ENCODE measurements around the gene PTER.

PTER gene

DNA sequence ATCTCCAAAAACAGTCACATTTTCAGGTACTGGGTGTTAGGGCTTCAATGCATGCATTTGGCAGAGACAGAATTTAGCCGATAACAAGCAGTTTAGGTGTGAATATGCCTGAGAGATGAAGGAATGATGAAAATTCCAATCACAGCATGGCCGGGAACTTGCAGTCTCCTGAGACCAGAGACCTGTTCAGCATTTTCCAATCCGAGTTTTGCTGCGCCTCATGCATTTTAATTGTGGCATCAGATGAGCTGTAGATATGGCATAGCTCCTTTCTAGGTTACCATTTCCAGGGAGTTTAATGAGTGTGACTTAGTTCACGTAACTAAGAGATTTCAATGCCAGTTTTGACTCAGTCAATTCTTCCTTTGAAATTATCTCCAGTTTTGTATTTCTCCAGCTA is 99.3 kb downstream of the PTER start:
- no peak for DNase-seq (ENCODE audit: low read depth in 1 of 2, low spot score in 1 of 2)

DNA sequence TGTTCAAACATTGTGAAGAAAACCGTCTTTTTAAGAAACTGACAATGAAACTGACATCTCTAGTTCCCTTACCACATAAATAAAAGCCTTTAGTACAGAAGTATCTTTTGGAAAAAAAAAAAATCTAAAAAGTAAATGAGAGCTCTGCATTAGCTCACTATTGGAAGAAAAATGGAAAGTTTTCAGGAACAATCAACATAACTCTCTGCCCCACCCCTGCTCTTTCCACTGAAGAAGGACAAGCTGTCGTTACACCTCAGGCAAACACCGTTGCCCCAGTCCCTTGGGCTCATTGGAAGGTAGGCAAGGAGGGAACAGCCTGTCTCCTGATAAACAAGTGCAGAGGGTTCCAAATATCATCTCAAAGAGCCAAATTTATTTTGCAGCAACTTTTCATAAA is 107.3 kb downstream of the PTER start:
- no peak for DNase-seq (ENCODE audit: low read depth in 1 of 2, low spot score in 1 of 2)

DNA sequence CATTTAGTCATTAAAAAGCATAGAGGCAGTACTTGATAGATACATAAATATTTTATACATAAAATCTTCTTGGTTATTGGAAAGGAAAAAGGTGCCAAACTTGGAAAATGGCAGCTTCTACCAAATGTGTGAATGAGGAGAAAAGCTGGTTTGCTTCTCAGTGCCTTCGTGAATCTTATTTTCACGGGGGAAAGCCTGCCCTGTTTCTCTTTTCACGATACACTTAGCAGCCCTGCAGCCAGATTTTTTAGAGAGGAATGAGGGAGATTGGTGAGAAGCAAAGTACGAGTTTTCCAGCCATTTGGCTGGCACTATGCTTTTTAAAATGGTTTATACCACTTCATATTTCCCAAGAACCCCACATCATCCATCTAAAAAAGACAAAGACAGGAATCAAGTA is 107.8 kb downstream of the PTER start:
- DNase-seq (ENCODE audit: low read depth in 1 of 2, low spot score in 1 of 2), result no peak

DNA sequence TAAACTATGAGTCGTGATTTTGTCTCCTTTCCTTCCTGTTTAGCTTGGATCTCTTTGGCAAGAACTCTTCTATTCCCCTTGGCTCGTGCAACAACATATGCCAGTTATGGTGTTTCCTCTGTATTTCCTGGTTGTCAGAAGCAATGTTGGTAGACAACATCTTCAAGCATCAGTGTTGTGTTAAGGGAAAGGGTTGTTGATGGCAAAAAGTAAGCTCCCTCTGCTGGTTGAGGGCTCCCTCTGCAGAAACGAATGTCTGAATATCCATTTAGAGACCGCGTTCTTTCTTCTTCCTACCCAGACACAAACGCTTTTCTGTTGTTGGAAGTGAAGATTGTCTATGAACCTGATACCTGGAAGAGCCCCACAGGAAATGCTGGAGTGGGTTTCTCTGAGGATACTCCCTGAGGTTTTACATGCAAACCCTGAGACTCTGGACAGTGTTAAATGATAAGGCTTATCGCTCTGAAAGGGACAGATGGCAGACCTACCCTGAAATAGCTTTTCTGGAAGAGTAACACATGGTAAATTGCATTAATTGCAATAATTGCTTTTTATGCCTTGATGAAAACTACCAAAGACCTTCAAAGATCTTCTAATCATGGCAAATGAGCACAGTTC is 108.4 kb downstream of the PTER start:
- DNase-seq (ENCODE audit: low read depth in 1 of 2, low spot score in 1 of 2), result no peak

DNA sequence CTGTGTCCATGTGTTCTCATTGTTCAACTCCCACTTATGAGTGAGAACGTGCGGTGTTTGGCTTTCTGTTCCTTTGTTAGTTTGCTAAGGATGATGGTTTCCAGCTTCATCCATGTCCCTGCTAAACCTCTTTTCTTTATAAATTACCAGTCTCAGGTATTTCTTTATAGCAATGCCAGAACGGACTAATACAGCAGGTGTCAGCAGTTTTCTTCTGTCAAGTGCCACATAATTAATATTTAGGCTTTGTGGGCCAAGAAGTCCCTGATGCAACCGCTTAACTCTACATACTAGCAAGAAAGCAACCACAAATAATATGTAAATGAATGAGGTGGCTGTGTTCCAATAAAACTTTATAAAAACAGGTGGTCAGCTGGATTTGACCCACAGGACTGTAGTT is 111.2 kb downstream of the PTER start:
- DNase-seq (ENCODE audit: low read depth in 1 of 2, low spot score in 1 of 2), result no peak

DNA sequence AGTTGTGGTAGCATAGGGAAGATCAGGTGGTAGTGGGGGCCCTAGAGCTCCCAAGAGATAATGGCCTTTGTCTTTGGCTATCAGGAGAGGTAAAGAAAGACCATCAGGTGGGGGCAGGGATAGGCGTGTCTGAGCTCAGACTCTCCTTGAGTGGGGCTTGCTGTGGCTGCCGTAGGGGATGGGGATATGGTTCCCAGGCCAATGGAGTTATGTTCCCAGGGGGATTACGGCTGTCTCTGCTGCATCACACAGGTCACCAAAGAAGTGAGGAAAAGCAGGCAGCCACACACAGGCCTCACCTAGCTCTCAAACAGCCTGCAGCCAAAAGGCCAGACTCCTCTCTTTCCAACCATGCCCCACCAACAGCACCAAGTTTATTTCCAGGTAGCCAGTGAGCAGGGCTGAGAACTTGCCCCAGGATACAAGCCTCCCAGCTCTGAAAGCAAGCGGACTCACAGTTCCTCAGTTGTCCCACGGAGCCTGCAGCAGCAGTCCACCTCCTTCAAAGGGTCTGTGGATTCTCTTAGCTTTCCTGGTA is 122.5 kb downstream of the PTER start:
- no peak for DNase-seq (ENCODE audit: low read depth in 1 of 2, low spot score in 1 of 2)

DNA sequence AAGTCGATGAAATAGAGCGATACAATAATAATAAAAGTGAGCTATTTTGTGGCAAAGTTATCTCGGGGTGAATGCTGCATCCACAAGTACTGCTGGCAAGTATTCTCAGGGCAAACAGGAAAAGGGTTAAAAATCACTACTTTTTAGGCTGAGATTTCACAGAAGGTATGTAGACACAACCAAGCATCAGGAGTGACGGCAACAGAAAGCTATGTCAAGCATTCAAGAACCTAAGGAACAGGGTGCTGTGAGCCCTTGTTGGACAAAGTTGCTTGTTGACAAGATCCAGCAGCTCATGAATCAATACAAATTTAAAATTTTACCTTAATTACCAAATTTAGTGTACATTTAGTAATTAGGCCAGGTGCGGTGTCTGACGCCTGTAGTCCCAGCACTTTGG is 126.1 kb downstream of the PTER start:
- DNase-seq (ENCODE audit: low read depth in 1 of 2, low spot score in 1 of 2), result no peak
